GM18951 (cell line): ENCODE results near the gene C1orf159.

Experiments
- POLR2A ChIP-seq: IDR thresholded peaks from 4 replicates; pipeline ENCODE4 v1.6.1; 2011; ENCODE audit warnings: mild to moderate bottlenecking; ENCODE audit not compliant: insufficient read length, insufficient read depth; ENCODE audit errors: extremely low read depth
- in situ Hi-C: fragments of 300-500 bp; cut with MboI; formaldehyde crosslinking; loops from one replicate; pipeline ENCODE4 v1.12.0; 2022; ENCODE audit warnings: low sequenced_read_pairs, mixed read lengths, inconsistent platforms; ENCODE audit not compliant: unreplicated experiment

Gene C1orf159

DNA sequence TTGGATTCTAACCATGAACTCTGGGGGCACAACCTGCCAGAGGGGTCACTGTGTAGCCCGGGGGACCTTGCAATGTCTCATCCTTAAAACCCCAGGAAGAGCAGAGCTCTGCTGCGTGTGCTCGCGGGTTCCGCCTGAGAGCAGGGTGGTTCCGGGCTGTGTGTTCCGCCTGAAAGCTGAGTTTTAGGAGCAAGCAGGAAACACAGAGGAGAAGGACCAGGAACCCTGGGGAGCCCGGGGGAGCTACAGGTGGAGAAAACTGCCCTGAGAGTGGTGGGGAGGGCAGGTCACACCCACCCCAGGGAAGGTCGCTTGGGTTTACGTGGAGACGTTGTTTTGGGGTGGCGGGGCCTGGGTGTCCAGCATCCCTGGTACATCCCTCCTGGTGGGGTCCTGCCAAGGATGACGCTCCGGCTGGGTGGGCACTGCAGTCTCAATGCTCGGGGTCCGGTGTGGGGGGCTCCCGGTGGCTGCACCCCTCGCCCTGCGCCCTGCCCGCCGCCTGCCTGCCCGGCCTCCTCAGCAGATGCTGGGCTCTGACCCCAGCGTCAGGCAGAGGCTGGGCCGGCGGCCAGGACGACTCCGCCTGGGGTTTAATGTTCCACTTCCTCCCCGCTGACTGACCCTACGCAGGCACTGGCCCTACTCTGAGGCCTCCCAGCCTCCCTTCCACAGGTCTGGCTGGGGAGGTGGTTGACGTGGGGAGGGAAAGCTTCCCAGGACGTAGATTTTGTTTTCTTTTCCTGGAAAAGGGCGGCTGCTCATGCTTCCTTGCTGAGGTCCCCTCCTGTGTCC is 17.3 kb upstream of the C1orf159 start:
- TF ChIP-seq POLR2A, result no peak
- in situ Hi-C loops, result no loop called here

DNA sequence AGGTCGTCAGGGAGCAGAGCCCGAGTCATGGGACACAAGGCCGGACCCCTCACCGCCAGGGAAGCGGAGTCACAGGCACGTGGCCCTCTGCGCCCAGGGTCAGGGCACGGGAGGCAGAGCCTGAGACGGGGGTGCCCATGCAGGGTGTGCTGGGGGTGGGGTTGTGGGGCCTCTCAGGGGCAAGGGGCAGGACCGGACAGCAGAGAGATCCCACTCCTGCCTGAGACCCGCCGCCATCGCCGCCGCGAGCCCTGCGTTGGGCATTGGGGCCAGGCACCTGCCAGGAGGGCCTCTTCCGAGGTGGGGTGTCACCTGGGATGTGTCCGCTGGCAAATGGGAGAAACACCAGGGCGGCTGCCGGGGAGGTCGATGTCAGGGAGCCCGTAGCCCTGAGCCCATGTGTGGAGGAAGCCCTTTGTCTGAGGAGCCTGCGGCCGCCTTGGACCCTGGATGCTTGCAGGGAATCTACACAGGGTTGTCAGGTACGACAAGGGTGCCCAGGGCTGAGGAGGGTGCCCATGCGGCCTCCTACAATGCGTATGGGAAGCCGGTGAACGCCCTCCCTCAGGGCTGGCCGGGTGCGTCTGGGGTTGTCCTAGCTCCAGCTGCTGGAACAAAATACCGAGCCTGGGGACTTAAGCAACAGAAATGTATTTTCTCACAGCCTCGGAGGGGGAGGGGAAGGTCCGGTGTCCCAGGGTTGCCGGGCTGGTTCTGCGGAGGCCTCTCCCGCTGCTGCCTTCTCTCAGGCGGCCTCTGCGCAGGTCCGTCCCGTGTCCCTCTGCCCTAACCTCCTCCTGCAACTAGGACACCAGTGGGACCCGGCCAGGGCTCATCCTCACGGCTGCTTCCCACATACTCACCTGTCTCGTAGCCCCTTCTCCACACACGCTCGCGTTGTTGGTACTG is 16.4 kb upstream of the C1orf159 start:
- in situ Hi-C loops, result no loop called here
- no peak for TF ChIP-seq POLR2A

DNA sequence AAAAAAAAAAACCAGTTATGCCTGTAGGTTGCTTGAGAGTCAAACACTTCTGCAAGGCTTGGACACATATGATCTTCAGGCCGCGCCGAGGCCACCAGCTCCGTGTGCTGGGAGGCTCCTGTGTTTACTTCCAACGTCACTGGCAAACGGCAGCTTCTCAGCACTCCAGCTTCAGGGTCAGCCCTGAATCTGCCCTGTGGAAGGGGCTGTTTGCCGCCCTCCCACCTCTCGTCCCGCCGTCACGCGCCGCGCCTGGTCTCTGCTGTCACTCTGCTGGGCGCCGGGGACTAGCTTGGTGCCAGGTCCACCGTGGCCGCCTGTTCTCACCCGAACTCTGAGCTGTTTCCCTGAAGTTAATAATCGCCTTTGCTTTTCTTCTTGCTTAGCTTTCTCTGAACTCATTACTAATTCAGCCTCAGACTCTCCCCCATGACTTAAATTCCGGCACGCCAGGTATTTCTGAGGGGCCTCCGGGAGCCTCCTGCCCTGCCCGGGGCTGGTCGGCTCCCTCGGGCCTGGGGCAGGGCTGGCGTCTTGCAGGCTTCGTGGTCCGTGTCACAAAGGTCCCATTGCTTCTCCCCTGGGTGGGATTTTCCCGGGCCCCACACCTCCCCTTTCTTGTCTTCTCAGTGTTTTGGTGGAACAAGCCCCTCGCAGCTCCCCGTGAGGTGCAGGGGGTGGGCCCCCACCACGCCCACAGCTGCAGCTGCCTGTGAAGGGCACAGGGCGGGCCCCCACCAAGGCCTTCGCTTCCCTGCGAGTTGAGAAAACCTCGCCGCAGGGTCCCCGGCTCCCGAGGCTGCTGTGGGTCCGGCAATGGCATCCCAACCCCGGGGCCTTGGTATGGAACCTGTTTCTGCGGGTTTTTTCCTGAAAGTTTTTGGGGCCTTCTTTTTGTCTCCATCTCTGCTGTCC is 14.6 kb upstream of the C1orf159 start:
- no peak for TF ChIP-seq POLR2A
- in situ Hi-C loops, result no loop called here

DNA sequence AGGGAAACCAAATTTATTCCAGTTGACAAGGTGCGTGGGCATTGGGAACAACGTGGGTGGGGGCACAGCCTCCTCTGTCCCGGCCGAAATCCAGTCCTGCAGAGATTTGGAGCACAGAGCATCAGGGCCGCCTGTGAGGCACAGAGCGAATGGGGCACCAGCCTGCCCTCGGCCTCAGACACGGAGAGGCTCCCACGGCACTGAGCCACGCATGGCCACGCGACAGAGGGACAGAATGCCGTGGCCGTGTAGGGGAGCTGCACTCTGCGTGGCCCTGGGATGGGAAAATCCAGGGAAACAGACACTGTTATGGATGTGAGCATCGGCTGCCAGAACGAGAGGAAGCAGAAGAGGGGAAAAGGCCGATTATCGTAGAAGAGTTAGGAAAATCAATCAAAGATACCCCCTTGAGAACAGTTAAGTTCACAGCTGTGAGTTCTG is 13.5 kb upstream of the C1orf159 start:
- no peak for TF ChIP-seq POLR2A

DNA sequence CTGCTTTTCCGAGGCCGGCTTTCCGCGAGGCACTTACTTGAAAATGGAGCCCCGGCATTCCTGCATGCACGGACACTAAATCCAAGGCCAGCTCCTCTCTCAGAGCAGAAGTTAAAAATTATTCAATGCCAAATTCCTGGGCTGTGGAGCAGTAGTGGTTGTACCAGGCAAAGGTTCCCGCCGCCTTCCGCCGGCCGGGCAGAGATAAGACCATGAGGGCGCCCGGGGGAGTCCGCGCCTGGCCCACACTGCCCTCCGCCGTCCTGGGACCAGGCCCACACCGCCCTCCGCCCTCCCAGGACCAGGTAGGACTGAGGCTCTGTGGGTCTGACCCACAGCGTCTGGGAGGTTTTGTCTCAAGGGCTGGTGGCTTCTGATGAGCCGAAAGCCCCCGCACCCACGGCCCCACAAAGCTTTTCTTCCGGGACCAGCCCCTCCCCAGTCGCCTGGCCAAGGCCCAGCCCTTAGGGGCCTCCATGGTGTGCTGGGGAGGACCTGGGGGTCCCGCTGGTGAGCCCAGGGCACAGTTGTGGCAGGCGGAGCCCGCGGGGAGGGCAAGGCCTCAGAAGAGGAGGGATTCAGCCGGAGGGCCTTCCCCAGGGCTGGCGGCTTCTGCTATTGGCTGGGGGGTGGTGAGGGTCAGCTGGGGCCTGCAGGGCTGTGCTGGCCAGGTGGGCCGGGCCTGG is 12.7 kb upstream of the C1orf159 start:
- in situ Hi-C loops, result no loop called here

More for the DNA sequence above, 13.5 kb upstream of the C1orf159 start:
- in situ Hi-C loops, result no loop called here

DNA sequence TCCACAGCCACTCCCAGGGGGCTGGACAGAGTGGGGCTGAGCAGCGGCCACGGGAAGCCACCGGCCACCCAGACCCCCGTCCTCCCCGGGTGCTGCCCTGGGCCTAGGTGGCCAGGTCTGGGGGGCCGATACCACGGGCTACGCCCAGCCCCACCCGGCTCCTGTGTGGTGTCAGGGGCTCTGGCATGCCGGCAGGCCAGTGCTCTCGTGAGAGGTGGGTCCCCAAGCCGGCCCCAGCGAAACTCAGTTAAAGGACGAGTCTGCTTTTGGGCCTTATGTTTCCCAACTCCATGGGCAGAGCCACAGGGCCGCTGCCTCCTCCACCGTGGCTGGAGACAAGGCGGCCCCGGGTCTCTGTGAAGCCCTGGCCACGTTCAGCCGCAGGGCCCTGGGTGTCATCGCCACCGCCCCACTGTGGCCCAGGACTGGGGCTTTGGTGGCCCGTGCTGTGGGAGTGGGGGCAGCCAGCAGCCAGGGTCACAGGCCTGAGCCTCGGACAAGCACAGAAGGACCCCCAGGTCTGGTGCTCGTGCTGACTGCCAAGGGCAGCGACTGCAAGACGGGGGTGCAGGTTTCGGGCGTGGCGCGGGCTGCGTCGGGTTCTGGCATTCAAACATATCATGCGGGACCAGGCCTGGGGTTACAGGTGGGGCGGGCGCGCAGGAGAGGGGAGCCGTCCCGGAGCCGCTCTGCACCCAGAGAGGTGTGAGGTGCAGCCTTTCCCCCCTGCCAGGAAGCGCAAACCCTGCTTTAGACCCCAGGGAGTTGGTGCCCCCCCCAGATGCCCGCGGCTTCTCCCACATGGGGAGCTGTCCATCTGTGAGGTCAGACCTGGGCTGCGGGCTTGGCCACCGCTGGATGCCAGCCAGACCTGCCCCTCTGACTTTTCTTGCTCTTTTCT is 11.9 kb upstream of the C1orf159 start:
- no peak for TF ChIP-seq POLR2A
- in situ Hi-C loops, result no loop called here

More for the DNA sequence above, 12.7 kb upstream of the C1orf159 start:
- TF ChIP-seq POLR2A, result no peak

DNA sequence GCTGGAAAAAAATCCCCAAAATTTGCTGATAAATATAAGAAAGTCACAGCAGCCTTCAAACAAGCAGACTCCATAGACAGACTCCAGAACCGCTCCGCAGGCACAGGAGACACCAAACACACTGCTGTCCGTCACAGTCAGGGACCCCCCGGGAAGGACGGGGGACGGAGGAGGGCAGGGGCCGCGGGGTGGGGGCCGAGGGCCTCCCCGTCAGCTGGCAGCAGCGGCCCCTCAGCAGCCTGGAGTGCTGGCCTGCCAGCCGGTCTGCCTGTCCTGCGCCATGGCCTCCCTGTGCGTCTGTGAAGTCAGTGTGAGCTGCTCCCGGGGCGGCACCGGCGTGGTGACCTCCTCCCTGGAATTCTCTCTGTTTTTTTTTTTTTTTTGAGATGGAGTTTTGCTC is 10.1 kb upstream of the C1orf159 start:
- in situ Hi-C loops, result no loop called here
- no peak for TF ChIP-seq POLR2A

DNA sequence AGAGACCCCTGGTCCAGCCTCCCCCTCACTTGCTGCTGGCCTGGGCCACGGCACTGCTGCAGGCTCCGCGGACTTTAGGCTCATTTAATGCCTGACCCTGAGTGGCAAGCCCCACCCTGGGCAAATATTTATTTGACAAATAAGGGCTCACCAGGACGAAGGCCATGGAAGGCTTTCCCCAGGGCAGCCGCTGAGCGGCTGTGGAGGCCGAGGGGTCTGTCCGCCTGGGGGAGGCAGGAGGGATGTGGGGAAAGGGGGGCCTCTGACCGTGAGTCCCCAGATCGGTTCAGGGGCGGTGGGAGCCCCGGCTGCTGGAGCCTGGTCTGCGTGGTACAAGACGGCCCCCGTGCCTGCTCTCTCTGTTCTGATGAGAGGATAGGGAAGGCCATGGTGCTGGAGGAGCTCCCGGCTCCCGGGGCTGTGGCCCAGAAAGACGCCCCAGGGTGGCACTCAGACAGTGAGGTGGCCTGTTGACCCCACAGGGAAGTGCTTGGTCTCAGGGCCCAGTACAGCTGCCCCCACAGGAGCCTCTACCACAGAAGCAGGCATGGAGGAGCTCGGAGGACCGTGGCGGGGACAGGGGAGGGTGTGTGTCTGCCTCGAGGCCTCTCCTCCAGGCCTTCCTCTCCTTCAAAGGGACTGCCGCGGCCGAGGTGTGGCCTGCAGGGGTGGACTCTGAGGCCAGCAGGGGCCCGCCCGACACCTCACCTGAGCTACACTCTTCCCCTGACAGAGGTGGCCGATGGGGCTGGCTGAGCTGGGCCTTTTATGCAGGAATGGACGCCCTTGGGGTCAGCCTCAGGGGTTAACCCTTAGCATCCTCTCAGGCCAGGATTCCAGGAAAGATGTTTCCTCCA is 9.1 kb upstream of the C1orf159 start:
- no peak for TF ChIP-seq POLR2A
- in situ Hi-C loops, result no loop called here

DNA sequence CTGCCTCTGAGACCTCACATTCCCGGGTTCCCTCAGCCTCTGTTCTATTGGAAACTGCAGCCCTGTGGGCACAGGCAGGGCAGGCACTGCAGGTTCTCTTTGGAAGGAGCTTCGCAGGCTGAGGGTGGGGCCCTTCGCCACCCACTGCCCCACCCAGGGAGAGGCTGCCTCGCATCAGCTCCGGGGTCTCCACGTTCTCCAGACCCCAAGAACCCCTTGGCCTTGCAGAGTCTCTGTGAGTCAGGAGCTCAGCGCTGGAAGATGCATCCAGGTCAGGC is 8.6 kb upstream of the C1orf159 start:
- no peak for TF ChIP-seq POLR2A
- in situ Hi-C loops, result no loop called here

DNA sequence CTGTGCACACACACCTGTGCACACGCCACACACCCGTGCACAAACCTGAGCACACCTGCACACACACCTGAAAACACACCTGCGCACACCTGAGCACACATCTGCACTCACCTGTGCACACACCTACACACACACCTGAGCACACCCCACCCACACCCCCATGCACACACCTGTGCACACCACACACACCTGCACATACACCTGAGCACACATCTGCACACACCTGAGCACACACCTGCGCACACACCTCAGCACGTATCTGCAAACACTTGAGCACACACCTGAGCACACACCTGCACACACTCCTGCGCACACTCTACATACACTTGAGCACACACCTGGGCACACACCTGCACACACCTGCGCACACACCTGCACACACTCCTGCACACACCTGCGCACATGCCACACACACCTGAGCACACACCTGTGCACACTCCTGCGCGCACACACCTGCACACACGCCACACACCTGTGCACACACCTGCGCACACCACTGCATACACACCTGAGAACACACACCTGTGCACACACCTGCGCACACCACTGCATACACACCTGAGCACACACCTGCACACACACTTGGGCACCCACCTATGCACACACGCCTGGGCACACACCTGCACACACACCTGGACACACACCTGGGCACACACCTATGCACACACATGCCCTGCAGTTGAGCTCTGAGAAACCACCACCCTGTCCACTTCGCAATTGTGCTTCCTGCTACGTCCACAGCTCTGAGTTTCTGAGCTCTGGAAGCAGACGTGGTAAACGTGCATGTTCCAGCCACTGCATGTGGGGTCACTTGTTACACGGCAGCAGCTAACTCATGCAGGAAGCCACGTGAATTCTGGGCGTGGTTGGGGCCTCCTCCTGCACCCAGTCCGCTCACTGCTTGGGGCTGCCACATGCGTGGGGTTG is 8.0 kb upstream of the C1orf159 start:
- in situ Hi-C loops, result no loop called here
- TF ChIP-seq POLR2A, result no peak
